Left cardiac atrium (tissue), 4 donors: ENCODE measurements around the gene OR9Q1. TPM values are rescaled to one million over a fixed set of nuclear protein-coding genes. Genes with fewer than 3 reads are reported as not detected.

Experiments used
- ATAC-seq, 2 donors: fragments of 200-7000 bp; cut with Tn5 transposase; one replicate each; pipeline ENCODE4 v1.9.1; 2020; ENCODE audit warnings: mild to moderate bottlenecking in 2 of 2, moderate library complexity in 2 of 2
- DNase-seq: peaks from one replicate; pipeline ENCODE4 v3.0.0-alpha.2; 2020
- intact Hi-C, 2 donors: fragments of 100-400 bp; cut with DNase I; formaldehyde crosslinking; loops; one replicate each; pipeline versions ENCODE4 v1.14.1 to v1.15.1; 2022 to 2023
- total RNA-seq, 2 donors: library from RNA; stranded (reverse); fragmentation: NEBNext Ultra II Directional; extraction: Animal tissue kit (Norgen Biotek cat#: 25700); gene quantifications; one replicate each; pipeline ENCODE4 v1.2.1, GENCODE V29; 2021
- donor health status: DM: no; HTN: yes; CAD: no.
- donor health status: DM: no; HTN: yes; CAD: no; lungs with severe emphysema.
- donor health status: DM: yes; HTN: yes; CAD: no.
- donor health status: Dilated cardiomyopathy.

OR9Q1 gene
- total RNA-seq, 2 donors from 2014 or later: not detected

GRCh38 chr11:58097437-58097836 lies 73.8 kb downstream of the OR9Q1 start:
- ATAC-seq (no peak), DNase-seq (no peak)
- intact Hi-C loops: no loop called here

DNA sequence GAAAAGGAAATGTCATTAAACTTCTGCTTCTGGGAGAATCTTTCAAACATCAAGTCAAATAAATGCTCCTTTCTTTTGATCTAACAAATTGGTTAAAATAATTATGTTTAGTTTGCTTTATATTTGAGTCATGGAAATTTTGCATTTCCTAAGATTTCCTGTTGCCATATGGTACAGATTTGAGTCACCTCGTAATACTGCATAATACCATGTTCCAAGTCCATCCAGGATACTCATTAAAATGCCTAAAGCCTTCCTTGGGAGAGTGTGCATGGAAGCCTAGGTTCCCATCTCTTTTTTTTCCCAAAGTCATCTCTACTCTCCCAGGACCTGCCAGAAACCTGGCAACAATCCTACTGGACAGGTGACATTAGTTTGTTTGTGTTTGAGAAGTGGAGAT lies 97.4 kb downstream of the OR9Q1 start:
- intact Hi-C loops: no loop called here
- DNase-seq: no peak
- ATAC-seq: no peak

DNA sequence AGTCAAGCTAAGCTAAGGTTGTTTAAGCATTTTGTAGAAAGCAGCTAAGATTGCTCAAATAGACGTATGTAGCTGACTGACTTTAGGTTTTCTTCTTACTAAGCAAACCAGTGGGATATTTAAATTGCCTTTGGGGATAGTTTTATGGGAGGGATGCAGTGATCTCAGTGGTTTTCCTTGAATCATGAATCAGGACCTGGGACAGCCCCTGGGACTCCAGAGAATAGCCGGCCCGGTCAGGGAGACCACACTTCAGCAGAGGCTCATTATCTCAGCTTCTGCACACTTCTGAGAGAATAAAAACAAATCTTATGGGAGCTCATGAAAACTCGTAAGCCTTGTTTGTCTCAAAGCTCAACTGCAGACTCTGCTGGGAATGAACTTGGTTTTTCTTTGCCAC lies 101.8 kb downstream of the OR9Q1 start, which contains the start of gene OR9I1:
Gene OR9I1, minus strand, starts transcription at position 62 of the 400 bp plus-strand sequence. CDS start 6,086 bp downstream, outside the sequence.
- no peak for DNase-seq
- no peak for ATAC-seq
- intact Hi-C loops: no loop called here

- no peak for DNase-seq
- ATAC-seq: no peak
- intact Hi-C loops: no loop called here
Measured at GRCh38 chr11:58127350-58127749, 103.7 kb downstream of the OR9Q1 start.

- intact Hi-C loops: no loop called here
- no peak for DNase-seq
- no peak for ATAC-seq
Measured at GRCh38 chr11:58133309-58134076, 109.8 kb downstream of the OR9Q1 start.

GRCh38 chr11:58134151-58134550 lies 110.5 kb downstream of the OR9Q1 start:
- no peak for ATAC-seq
- no peak for DNase-seq
- intact Hi-C loops: no loop called here

- ATAC-seq (no peak), DNase-seq (no peak)
- intact Hi-C loops: no loop called here
Measured at GRCh38 chr11:58135171-58135570, 111.5 kb downstream of the OR9Q1 start.

DNA sequence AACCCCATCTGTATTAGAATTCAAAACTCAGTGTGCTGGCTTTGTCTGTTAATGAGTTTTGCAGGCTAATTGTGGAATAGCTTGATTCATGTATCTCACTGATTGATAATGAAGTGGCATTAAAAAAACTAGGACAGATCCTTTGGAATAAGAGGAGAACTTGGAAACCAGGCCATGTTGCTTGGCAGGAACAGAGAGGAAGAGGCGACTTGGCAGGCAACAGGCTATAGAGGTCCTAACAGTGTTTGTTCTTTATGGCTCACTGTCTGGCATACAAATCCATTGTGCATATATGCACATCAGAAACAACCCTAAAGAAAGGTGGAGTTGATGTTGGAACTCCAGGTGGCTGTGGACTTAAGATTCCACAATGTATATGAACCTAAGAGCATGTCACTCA lies 119.1 kb downstream of the OR9Q1 start:
- intact Hi-C loops: no loop called here

DNA sequence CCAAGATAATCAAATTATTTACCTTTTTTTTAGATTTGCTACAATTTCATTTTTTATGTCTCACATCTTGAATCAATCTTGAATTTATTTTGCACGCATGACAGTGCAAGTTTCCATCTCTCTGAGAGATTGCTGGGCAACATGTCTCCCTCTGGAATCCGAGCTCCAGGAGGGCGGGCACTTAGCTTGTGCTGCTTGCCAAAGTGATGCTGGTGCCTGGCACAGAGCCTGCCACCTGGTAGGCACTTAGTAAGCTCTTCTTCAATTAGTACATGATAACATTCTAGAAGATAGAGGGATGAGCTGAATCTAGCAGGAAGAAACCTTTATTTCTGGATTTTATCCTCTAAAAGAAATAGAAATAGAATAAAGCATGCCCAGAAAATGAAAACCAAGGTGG lies 129.1 kb downstream of the OR9Q1 start:
- DNase-seq: no peak
- intact Hi-C loops: no loop called here
- no peak for ATAC-seq

More for the DNA sequence above, 119.1 kb downstream of the OR9Q1 start:
- DNase-seq (no peak), ATAC-seq (no peak)

- ATAC-seq (no peak), DNase-seq (no peak)
- intact Hi-C loops: no loop called here
Measured at GRCh38 chr11:58164389-58164788, 140.7 kb downstream of the OR9Q1 start.

DNA sequence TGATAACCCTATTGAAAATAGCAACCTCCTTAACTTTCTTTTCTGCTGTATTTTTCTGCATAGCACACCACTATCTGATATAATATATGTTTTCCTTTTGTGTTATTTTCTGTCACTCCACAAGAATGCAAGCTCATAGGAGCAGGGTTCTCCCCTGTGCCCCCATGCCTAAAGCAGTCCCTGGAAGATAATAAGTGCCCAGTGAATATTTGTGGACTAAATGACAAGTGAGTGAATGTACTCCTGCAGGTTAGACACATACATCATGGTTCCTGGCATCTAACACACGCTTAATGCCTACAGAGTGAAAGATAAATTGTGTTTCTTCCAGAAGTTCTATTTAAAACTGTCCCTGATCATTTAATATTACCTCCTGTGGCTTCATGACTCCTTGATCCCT lies 141.3 kb downstream of the OR9Q1 start:
- intact Hi-C loops: no loop called here
- ATAC-seq: no peak

DNA sequence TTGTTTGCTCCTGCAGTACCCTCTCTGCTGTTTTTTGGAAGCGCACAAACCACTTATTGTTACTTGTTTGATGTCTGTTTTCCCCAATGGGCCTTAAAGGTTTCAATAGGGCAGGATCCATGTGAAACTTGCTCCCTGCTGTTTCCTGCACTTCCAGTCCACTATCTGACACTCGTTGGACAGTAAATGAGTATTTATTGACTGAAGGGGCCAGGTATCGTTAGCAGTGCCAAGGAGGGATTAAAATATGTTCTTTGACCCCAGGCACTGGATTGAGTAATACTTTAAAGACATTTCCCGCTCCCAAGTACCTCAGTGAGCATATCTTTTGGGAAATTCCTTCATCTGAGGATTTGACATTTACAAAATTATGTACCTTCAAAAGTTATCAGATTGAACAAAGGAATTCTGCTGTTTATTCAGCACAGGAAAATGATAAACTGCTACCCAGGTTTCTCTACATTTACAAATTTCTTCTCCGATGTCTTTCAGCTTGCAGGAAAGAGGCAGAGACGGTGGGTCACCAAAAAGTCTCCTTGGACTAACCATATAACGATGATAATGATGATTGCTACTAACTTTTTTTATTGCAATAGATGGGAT lies 141.9 kb downstream of the OR9Q1 start:
- intact Hi-C loops: no loop called here
- DNase-seq (no peak), ATAC-seq (no peak)

More for the DNA sequence above, 141.3 kb downstream of the OR9Q1 start:
- DNase-seq: no peak

DNA sequence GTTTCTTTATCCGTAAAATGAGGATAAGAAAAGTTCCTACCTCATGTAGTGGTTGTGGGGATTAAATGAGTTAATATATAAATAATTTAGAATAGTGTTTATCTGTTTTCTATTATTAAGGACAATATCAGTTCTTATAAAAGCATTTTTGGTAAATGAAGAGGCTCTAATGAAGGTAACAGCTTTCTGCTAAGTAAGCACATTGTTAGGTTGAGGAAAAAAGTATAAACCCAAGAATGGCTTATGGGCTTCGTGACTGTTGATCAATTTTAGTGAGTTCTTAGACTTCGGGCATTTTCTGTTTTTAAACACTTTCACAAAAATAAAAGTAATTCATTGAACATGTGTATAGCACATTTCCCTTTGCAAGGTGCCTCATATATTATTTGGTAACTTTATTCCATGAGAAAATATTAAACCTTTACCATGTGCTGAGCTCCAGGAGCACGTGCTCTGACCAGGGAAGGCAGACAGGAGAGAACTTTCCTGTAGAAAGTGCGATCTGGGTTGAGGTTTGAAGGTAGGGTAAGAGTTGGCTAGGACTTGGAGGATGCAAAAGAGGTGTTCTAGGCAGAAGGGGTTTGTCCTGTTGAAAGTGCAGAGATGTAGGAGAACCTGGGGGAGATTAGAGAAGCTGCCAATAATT lies 153.9 kb downstream of the OR9Q1 start:
- ATAC-seq (no peak), DNase-seq (no peak)
- intact Hi-C loops: no loop called here

- no peak for DNase-seq
- no peak for ATAC-seq
- intact Hi-C loops: no loop called here
Measured at GRCh38 chr11:58178444-58178843, 154.8 kb downstream of the OR9Q1 start.

GRCh38 chr11:58179648-58180047 lies 156.0 kb downstream of the OR9Q1 start:
- intact Hi-C loops: no loop called here
- DNase-seq: no peak
- ATAC-seq: no peak

GRCh38 chr11:58186938-58187337 lies 163.3 kb downstream of the OR9Q1 start:
- intact Hi-C loops: no loop called here
- DNase-seq (no peak), ATAC-seq (peak in 1 of 2 donors; percentile 26)

DNA sequence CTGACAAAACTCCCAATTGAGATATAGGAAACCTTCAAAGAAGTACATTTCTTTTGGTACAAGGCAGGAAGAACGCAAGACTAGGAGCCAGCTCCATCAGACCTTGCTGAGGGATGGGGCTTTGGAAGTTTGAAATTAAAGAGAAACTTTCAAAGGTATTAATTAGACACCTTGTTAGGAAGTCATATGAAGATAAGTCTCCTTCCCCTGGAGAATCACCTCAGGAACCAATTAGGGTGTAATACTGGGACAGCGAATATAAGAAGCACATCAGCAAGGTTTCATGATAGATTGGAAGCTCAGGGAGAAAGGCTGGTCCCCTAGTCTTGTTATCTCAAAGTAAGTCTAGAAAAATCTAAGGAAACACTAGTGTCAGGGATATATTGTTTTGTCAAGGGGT lies 165.1 kb downstream of the OR9Q1 start, which contains the start of gene OR9Q2:
Gene OR9Q2, plus strand, starts transcription at position 301 of the 400 bp plus-strand sequence. CDS start 1,421 bp downstream, outside the sequence.
- ATAC-seq (no peak), DNase-seq (no peak)
- intact Hi-C loops: no loop called here

GRCh38 chr11:58192229-58192628 lies 168.5 kb downstream of the OR9Q1 start:
- intact Hi-C loops: no loop called here
- DNase-seq (no peak), ATAC-seq (no peak)

GRCh38 chr11:58193391-58193790 lies 169.7 kb downstream of the OR9Q1 start:
- DNase-seq (no peak), ATAC-seq (no peak)
- intact Hi-C loops: no loop called here

GRCh38 chr11:58195939-58196338 lies 172.3 kb downstream of the OR9Q1 start:
- intact Hi-C loops: no loop called here
- ATAC-seq (no peak), DNase-seq (no peak)
